ENCODE data around the gene SRSF7.

- TF ChIP-seq CTCF (IDR thresholded peaks at IDR 0.05) (no peak), POLR2AphosphoS5 (IDR thresholded peaks at IDR 0.05) (no peak)
These were observed 44.3 kb downstream of the SRSF7 start for GRCh38 chr2:38706846-38707345.
